NCI-H1105 treated with DMSO at 0.1 percent for 48 hours (cell line): Measurements from ENCODE around the gene CCDC24.

Experiments used
- DNase-seq: peaks from one replicate; lab custom pipeline; 2025; lab: John Stamatoyannopoulos, UW

CCDC24 gene

DNA sequence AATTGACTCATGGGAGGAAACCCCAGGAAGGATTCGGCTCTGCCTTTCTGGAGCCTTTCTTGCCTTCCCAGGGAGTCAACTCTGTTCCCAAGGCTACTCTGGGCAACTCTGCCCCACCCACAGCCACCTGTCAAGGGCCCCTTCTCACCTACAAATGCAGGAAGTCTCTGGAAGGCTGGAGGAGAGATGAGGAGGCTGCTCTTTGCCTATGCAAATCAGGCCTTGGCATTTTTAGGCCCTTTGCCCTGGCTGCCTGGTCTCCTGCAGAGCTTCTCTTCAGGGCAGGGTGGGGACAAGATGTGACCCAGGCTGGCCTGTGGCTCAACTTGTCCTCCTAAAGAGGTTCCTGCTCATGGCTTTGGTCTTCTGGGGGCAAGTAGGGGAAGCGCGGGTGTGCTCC, 34.4 kb downstream of the CCDC24 start:
- no peak for DNase-seq

DNA sequence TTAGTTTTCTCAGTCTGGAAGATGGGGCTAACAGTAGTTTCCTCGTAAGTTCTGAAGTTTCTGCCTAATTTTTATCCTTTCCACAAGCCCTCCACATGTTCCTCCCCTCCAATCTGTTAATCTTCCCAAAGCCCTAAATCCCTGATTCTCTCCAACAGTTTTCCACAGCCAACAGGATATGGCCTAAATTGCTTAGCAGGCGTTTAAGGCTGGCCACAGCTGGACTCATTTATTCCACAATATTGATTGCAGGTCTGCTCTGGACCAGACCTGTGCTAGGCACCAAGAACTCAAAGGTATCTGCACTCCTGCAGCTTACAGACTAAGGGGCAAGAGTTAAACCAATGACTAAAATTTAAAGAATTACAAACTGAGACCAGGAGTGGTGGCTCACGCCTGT, 35.9 kb downstream of the CCDC24 start:
- no peak for DNase-seq

GRCh38 chr1:44029260-44029910, 38.0 kb downstream of the CCDC24 start:
- peak; percentile 63 for DNase-seq

GRCh38 chr1:44029911-44030604, 38.7 kb downstream of the CCDC24 start:
- peak; percentile 68 for DNase-seq

- peak; percentile 52 for DNase-seq
Observed at GRCh38 chr1:44030605-44031251, 39.3 kb downstream of the CCDC24 start.

GRCh38 chr1:44031252-44032169, 40.1 kb downstream of the CCDC24 start, which contains the start of gene SLC6A9:
Gene SLC6A9 (minus strand): TSS chr1:44031462. CDS start chr1:44024277, 7,185 bp downstream.
- peak; percentile 43 for DNase-seq

GRCh38 chr1:44032170-44032790, 40.9 kb downstream of the CCDC24 start:
- no peak for DNase-seq

GRCh38 chr1:44033041-44033575, 41.7 kb downstream of the CCDC24 start:
- no peak for DNase-seq

DNA sequence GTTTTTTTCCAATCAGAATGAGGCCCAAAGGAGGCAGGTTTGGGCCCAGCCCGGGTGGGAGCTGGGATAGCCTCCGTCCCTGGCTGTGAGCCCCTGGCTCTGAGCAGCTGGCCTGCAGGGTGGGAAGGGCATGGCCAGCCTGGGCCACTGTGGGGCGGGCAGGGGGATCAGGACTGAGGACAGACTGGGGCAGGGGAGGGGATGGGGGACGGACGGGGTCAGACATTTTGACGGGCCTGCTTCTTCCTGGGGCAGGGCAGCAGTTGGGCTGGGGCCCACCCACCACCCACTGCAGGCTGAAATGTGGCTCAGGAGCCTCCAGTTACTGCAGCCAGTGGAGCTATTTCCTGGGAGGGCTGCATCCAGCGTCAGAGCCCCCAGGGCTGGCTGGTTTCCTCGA, 42.4 kb downstream of the CCDC24 start:
- no peak for DNase-seq

- no peak for DNase-seq
Observed at GRCh38 chr1:44034423-44034822, 43.0 kb downstream of the CCDC24 start.

GRCh38 chr1:44034976-44035716, 43.7 kb downstream of the CCDC24 start:
- no peak for DNase-seq

GRCh38 chr1:44035726-44036408, 44.5 kb downstream of the CCDC24 start:
- no peak for DNase-seq

DNA sequence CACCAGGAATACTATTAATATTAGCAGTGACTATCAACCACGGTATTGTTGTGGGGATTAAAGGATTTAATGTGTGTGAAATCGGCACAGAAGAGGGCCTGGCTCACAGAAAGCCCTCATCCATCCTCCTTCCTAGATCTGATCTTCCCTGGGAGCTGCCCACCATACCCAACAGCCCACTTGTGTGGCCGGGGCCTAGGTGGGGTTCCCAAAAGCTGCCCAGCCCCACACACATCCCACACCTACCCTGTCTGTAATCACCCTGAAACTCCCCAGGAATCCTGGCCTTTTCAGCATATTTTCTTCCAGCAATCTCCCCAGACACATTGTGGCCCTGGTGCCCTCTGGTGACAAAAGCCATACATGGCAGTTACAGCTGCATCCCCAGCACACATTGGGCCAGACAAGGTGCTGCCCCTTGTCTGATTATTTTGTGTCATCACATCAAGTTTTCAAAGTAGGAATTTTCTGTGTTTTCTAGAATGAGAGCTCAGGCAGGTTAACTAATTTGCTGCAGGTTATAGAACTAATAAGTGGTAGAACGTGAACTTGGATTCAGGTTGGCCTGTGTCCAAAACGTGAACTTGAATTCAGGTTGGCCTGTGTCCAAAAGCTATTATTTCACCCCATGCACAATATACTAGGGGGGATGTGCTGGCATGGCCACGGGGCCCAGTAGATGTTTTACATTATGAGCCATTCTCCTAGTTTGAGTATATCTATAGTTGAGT, 45.2 kb downstream of the CCDC24 start:
- DNase-seq: peak; percentile 86

GRCh38 chr1:44037154-44037553, 45.8 kb downstream of the CCDC24 start:
- no peak for DNase-seq

DNA sequence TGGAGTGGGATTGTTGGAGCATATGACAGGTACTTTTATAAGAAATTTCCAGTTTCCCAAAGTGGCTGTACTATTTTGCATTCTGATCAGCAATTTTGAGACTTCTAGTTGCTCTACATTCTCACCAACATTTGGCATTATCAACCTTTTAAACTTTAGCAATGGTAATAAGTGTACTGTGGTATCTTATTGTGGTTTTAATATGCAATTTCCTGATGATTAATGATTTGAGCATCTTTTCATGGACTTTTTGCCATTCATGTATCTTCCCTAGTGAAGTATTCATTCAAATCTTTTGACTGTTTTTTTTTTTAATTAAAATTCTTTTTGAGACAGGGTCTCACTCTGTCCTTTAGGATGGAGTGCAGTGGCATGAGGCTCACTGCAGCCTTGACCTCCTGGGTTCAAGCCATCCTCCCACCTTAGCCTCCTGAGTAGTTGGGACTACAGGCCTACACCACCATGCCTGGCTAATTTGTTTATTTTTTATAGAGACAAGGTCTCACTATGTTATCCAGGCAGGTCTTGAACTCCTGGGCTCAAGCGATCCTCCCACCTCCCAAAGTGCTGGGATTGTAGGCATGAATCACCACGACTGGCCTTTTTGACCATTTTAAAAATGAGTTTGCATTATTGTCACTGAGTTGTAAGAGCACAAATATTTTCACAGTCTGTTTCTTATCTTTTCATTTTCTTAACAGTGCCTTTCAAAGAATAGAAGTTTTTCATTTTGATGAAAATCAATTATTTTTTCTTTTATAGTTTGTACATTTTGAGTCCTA, 47.7 kb downstream of the CCDC24 start:
- DNase-seq: no peak

GRCh38 chr1:44040418-44040817, 49.0 kb downstream of the CCDC24 start:
- no peak for DNase-seq

DNA sequence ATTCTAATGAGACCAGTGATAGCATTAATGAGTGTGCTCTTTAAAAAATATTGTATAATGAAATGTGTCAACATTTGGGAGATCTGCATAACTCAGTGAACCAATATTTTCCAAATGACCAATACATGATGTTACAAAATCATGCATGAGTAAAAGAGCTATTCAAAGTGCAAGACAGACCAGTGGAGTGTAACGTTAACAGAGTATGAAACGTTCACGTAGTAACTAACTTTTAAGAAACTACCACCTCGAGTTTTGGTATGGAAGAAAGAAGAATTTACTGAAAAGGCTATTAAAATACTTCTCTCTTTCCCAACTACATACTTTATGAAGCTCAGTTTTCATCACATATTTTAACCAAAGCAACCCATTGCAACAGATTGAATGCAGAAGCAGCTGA, 49.4 kb downstream of the CCDC24 start:
- DNase-seq: no peak
